Measurements from ENCODE around the gene APEX1. TPM values are rescaled to one million over a fixed set of nuclear protein-coding genes. Genes with fewer than 3 reads are reported as not detected.
A peak's percentile ranks its signal among the peaks of the same experiment; 100 is the strongest.

The APEX1 gene
- total and polyA plus RNA-seq, 2 of the 8 experiments (the other 6 are each of a cell fraction or from before 2014, with no cell fraction given) = 384 to 700 TPM

DNA sequence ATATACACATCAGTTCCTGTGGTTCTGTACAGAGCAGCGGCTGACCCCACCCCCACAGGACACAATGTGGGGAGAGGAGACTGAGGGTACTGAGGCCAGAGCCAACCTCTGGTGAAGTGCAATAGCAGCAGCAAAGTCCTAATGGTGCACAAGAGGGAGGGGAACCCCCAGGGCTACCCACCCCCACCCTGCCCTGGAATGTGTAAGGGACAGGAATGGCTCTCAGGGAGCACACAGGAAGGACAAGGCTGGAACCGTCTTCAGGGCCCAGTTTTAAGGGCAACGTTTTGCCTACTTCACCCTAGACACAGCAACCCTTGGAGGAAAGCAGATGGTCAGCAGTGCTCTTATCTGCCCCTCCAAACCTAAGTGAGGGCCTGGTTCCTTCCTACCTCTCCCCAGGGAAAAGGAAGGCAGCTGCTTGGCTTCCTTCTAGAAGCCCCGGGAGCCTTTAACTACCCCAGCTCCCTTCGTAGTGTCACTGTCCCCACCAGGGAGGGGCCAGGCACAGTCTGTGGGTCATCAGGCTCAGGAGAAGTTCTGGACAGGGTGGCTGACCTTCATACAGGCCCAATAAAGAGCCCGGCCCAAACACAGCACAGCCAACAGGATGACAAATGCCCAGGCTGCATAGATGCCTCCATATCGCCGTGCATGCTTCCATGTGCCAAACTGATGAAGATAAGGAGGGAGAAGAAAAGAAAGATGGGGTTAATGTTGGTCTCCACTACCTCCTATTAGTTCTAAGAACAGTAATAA is 3.2 kb downstream of the APEX1 start (continued):
- TF ChIP-seq KDM4A (IDR thresholded peaks at IDR 0.05; ENCODE audit: low read depth, low read length, severe bottlenecking) (no peak), SIX5 (IDR thresholded peaks at IDR 0.05; ENCODE audit: low read depth, low read length) (no peak), SP4 (IDR thresholded peaks at IDR 0.05; ENCODE audit: low read length) (no peak), SP2 (IDR thresholded peaks at IDR 0.05; ENCODE audit: low read length) (no peak), RFX5 (IDR thresholded peaks at IDR 0.05; ENCODE audit: borderline replicate concordance, low read depth, low read length) (no peak), BACH1 (IDR thresholded peaks at IDR 0.05; ENCODE audit: low read length) (no peak), CTCF (IDR thresholded peaks at IDR 0.05; ENCODE audit: control extremely low read depth in 1 of 3, insufficient read depth in 1 of 3, low read depth in 1 of 3, low read length in 3 of 3) (no peak), MAFK (IDR thresholded peaks at IDR 0.05; ENCODE audit: low read depth, low read length) (no peak), TEAD4 (IDR thresholded peaks at IDR 0.05; ENCODE audit: low read depth, low read length) (0 out of 2 replicates have a peak, but pooled peaks have one; percentile 25), SP1 (IDR thresholded peaks at IDR 0.05; ENCODE audit: low read depth, low read length) (no peak), RXRA (IDR thresholded peaks at IDR 0.05; ENCODE audit: insufficient read depth, low read depth, low read length) (no peak), NRF1 (IDR thresholded peaks at IDR 0.05; ENCODE audit: low read depth, low read length) (no peak), HDAC2 (IDR thresholded peaks at IDR 0.05; ENCODE audit: borderline replicate concordance in 1 of 2, low read depth in 2 of 2, low read length in 2 of 2) (no peak), SAP30 (IDR thresholded peaks at IDR 0.05; ENCODE audit: insufficient read depth, insufficient replicate concordance, low read length) (no peak)
- TF ChIP-seq, protein P1, sequence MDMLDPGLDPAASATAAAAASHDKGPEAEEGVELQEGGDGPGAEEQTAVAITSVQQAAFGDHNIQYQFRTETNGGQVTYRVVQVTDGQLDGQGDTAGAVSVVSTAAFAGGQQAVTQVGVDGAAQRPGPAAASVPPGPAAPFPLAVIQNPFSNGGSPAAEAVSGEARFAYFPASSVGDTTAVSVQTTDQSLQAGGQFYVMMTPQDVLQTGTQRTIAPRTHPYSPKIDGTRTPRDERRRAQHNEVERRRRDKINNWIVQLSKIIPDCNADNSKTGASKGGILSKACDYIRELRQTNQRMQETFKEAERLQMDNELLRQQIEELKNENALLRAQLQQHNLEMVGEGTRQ (IDR thresholded peaks at IDR 0.05; ENCODE audit: low read length) = no peak
